H1 (cell line): ENCODE measurements around the gene ABHD8. TPM values are rescaled to one million over a fixed set of nuclear protein-coding genes. Genes with fewer than 3 reads are reported as not detected.

Source experiments
- BACH1 ChIP-seq: IDR thresholded peaks from 2 replicates; pipeline ENCODE4 v1.6.1; 2012; ENCODE audit warnings: low read length, improper control_type of control experiment
- BCL11A ChIP-seq, 2 experiments: IDR thresholded peaks; one replicate each; pipeline ENCODE4 v1.6.1; 2011; ENCODE audit warnings: low read depth in 2 of 2, low read length in 2 of 2, mild to moderate bottlenecking in 2 of 2
- FOSL1 ChIP-seq: IDR thresholded peaks from 2 replicates; pipeline ENCODE4 v1.6.1; 2011; ENCODE audit warnings: mild to moderate bottlenecking, low read depth, low read length, moderate library complexity; ENCODE audit not compliant: insufficient read depth
- NANOG ChIP-seq: IDR thresholded peaks from 2 replicates; pipeline ENCODE4 v1.6.1; 2011; ENCODE audit warnings: low read length, low read depth, mild to moderate bottlenecking, inconsistent platforms; ENCODE audit not compliant: insufficient read depth, poor library complexity, severe bottlenecking
- NRF1 ChIP-seq: IDR thresholded peaks from 2 replicates; pipeline ENCODE4 v1.6.1; 2011; ENCODE audit warnings: mild to moderate bottlenecking, low read depth, low read length, improper control_type of control experiment
- RXRA ChIP-seq: IDR thresholded peaks from 2 replicates; pipeline ENCODE4 v1.6.1; 2011; ENCODE audit warnings: low read depth, mild to moderate bottlenecking, low read length, moderate library complexity; ENCODE audit not compliant: insufficient read depth
- SRF ChIP-seq: IDR thresholded peaks from 2 replicates; pipeline ENCODE4 v1.6.1; 2011; ENCODE audit warnings: mild to moderate bottlenecking, low read depth, low read length, moderate library complexity
- SUZ12 ChIP-seq: fragments of 200-600 bp; sonication (generic); IDR thresholded peaks from 2 replicates; pipeline ENCODE4 v1.6.1; 2012; ENCODE audit warnings: mild to moderate bottlenecking, inconsistent platforms, low read length, moderate library complexity, mixed read lengths
- ZNF274 ChIP-seq: IDR thresholded peaks from 2 replicates; pipeline ENCODE4 v1.7.0; 2012; ENCODE audit warnings: low read length, borderline replicate concordance; ENCODE audit errors: extremely low read depth
- polyA plus RNA-seq, 7 experiments: library from polyadenylated mRNA; depleted of rRNA in 3 of 7; stranded (reverse) in 5 of 7; unstranded in 2 of 7; fragments of >200 nt in 5 of 7; fragments of 200-250 nt in 2 of 7; gene quantifications; 1 replicate in 5 of 7; 2 replicates in 1 of 7; 4 replicates in 1 of 7; pipeline versions ENCODE4 v1.2.1 to v1.2.3, GENCODE V29; 2011 to 2013; ENCODE audit warnings: missing spikeins in 2 of 7, mixed read lengths in 2 of 7
- total RNA-seq: library from RNA; stranded (reverse); fragmentation: NEBNext Ultra II Directional; extraction: Animal tissue kit (Norgen Biotek cat#: 25700); gene quantifications from 2 replicates; pipeline ENCODE4 v1.2.1, GENCODE V29; 2021

ABHD8 gene
- total and polyA plus RNA-seq, 2 of the 8 experiments (the other 6 are each of a cell fraction or from before 2014, with no cell fraction given): 11.3 to 18.7 TPM

- TF ChIP-seq ZNF274: no peak
- no peak for TF ChIP-seq BCL11A (IDR thresholded peaks at IDR 0.05; ENCODE audit: low read depth in 2 of 2, low read length in 2 of 2)
- TF ChIP-seq RXRA: no peak
- TF ChIP-seq SUZ12: no peak
- TF ChIP-seq NRF1: no peak
- no peak for TF ChIP-seq SRF
- TF ChIP-seq NANOG: no peak
- TF ChIP-seq FOSL1: no peak
- no peak for TF ChIP-seq BACH1
These were observed 22.8 kb upstream of the ABHD8 start (continued) for GRCh38 chr19:17325881-17326594.
